GM19023 (cell line): ENCODE data around the gene PRRG3.
A peak's percentile ranks its signal among the peaks of the same experiment; 100 is the strongest.
"Not testable (repeated sequence)": the region's sequence is repeated elsewhere in the genome, so short reads cannot be mapped to it uniquely, and the experiment has no call there.

ENCODE experiments used
- ATAC-seq: cut with Tn5 transposase; IDR thresholded peaks from one replicate; pipeline ENCODE4 v1.9.1; 2021; ENCODE audit warnings: mild to moderate bottlenecking, moderate library complexity; ENCODE audit not compliant: unreplicated experiment

PRRG3 gene

DNA sequence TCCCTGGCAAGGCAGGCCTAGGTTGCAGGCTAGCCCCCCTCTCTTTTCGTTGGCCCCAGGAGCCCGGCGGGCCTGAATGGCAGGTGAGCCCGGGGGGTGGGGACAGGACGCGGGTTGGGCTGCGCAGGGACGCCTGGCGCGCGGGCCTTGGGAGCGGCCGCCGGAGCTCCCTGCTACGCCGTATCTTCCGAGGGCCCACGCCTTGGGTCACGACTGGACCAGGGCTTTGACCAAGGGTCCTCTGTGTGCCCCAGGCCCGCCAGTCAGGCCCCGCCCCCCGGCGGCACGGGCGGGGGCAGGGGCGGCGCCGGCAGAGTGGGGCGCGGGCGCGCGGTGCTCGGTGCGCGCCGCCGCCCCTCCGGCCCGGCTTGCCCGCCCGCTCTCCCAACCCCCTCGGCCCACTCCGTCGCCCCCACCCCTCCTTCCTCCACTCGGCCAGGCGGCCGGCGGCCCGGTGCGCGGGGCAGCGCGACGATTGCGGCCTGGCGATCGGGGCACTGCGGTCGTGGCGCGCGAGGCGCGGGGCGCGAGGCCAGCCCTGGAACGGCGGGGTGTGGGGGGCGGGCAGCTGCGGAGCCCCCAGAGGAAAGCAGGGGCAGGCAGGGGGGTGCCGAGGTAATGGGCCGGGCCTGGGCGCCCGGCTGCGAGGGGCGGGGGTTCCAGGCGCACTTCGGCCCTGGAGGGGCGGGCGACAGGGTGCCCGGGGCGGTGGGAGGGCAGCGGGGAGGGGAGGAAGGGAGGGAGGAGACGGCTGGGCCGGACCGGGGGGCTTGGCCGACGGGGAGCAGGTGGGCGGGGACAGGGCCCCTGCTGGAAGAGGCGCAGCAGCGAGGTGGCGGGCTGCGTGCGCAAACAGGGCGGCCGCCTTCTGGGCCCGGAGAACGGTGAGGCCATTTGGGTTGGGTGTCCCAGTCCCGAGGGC is at the start of gene PRRG3:
Gene PRRG3 (plus strand): TSS at position 798 of the 922 bp plus-strand sequence. CDS start 3,357 bp downstream, outside the sequence.
- no peak for ATAC-seq

GRCh38 chrX:151675121-151675746 is 20.0 kb upstream of the PRRG3 start:
- ATAC-seq = no peak

- ATAC-seq = no peak
These were observed 19.1 kb upstream of the PRRG3 start for GRCh38 chrX:151676196-151676595.

DNA sequence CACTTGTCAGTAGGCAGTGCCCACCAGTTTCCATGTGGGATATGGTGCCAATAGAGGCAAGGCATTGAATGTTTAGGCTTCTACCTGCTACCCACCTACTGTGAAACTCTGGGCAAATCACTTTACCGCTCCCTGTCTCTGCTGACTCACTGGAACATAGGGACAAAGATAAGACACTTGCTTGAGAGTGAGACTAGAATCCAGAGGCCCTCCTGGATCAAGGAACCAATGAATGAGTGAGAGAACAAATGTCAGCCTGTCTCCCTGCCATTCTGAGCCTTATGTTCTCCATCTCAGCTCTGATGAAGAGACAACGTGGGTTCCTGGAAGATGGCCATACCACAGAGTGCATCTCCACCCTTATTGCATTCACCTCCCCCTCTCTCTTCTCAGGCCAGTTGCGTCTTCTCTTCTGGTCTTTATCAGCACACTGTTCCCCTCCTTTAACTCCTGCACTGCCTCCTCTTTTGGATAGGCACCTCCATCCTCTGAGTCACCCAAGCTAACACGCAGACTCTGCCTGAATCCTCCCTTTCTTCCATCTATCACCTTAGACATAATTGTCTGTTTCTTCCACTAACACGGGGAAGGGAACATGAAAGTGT is 15.4 kb upstream of the PRRG3 start:
- ATAC-seq = no peak

DNA sequence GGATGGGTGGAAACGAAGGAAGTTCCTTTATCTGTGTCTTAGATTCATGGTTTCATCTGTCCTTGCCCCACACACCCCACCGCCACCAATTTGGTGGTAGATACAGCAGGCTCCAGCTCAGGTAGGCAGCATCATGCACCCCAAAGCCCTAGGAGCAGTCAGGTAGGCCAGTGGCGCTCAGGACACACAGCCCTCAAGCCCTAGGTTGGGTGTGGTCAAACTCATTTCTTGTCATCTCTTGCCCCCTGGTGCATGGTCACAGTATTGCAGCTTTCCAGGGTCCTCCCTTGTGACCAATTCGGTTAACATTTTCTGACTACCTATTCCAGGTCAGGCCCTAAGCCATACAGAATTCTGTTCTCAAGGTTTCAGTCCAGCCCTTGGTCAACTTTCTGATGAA is 14.5 kb upstream of the PRRG3 start:
- ATAC-seq = peak; percentile 95

- no peak for ATAC-seq
These were observed 7.6 kb upstream of the PRRG3 start for GRCh38 chrX:151687635-151688034.

DNA sequence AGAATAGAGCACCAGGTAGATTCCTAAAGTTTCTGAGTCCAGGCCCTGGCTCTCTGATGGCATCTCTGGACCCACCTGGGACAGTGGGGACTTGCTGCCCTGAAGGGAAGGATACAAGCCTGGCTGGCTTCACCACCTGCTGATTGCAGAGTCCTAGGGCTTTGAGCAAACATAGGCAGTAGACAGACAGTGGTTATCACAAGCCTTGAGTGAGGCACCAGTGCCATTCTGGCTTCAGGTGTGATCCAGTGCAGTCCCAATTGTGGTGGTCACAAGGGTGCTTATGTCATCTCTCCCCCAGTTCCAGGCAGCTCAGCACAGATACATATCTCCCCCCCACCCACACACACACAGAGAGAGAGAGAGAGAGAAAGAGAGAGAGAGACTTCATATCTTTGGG is 6.6 kb upstream of the PRRG3 start:
- no peak for ATAC-seq

- ATAC-seq = no peak
These were observed 2.4 kb upstream of the PRRG3 start for GRCh38 chrX:151692825-151693224.

DNA sequence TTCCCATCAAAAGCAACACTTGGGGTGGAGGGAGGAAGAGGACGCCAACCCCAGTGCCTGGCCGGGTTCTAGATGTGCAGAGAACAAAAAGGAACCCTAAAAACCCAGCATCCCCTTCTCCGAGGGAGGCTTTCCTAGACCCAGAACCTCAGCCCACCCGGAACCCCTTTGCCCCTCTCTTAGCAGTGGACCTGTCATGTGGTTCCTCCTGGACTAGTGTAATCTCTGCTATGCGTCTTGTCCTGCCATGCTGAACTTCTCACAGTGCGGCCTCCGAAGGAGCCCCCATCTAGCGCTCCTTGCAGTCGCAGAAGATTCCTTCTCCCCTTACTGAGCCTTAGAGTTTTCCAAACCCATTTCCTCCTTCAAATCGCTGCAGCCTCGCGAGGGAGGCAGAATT is 1.1 kb upstream of the PRRG3 start:
- no peak for ATAC-seq

- ATAC-seq = no peak
These were observed 504 bp downstream of the PRRG3 start for GRCh38 chrX:151695583-151696340.

DNA sequence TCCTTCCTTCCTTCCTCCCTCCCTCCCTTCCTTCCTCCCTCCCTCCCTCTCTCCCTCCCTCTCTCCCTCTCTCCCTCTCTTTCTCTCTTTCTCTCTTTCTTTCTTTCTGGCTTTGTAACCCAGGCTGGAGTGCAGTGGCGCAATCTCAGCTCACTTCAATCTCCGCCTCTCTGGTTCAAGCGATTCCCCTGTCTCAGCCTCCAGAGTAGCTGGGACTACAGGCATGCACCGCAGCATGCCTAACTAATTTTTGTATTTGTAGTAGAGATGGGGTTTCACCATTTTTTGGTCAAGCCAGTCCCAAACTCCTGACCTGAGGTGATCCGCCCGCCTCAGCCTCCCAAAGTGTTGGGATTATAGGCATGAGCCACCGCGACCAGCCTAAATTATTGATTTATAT is 1.8 kb downstream of the PRRG3 start:
- ATAC-seq = not testable (repeated sequence)

GRCh38 chrX:151697522-151697921 is 2.3 kb downstream of the PRRG3 start:
- ATAC-seq = no peak

DNA sequence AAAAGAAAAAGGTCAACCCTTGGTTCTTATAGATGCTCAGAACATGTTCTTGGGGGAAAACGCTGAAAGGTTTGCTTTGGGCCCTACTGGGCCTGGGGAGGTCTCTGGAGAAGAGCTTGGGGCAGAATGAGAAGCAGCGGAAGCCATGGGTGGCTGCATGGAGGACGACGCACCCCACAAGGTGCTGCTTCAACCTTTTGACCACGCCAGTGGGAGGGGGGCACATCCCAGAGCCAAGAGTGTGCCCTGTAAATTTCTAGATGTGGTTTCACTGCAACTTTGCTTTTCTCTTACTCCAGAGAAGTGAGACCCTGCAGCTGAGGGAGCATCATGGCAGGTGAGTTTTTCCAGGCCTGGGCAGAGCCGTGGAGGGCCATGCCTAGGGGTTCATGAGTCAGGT is 3.2 kb downstream of the PRRG3 start:
- ATAC-seq = no peak

DNA sequence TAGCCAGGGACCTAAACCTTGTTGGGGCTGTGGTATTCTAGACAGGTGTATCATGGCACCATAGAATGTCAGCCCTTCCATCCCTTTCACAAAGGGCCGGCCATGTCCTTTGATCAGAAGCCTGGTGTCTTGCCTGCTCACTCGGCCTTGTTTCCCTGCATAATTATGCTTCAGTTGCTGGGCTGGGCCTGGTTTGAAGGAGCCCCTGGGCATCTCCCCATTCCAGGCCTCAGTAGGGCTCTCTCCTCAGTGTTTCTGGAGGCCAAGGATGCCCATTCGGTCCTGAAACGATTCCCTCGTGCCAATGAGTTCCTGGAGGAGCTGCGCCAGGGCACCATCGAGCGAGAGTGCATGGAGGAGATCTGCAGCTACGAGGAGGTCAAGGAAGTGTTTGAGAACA is 4.5 kb downstream of the PRRG3 start:
- no peak for ATAC-seq

DNA sequence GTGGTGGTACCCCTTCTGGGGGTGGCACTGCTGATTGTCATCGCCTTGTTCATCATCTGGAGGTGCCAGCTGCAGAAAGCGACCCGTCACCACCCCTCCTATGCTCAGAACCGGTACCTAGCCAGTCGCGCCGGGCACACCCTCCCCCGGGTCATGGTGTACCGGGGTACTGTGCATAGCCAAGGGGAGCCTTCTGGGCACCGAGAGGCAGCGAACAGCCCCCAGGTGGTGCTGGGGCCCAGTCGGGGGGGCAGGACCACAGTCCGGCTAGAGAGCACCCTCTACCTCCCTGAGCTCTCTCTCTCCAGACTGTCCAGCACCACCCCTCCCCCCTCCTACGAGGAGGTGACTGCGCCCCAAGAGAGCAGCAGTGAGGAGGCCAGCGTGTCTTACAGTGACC is 5.3 kb downstream of the PRRG3 start:
- ATAC-seq = no peak

GRCh38 chrX:151701071-151701470 is 5.8 kb downstream of the PRRG3 start:
- ATAC-seq = no peak

- no peak for ATAC-seq
These were observed 6.3 kb downstream of the PRRG3 start for GRCh38 chrX:151701531-151701930.

DNA sequence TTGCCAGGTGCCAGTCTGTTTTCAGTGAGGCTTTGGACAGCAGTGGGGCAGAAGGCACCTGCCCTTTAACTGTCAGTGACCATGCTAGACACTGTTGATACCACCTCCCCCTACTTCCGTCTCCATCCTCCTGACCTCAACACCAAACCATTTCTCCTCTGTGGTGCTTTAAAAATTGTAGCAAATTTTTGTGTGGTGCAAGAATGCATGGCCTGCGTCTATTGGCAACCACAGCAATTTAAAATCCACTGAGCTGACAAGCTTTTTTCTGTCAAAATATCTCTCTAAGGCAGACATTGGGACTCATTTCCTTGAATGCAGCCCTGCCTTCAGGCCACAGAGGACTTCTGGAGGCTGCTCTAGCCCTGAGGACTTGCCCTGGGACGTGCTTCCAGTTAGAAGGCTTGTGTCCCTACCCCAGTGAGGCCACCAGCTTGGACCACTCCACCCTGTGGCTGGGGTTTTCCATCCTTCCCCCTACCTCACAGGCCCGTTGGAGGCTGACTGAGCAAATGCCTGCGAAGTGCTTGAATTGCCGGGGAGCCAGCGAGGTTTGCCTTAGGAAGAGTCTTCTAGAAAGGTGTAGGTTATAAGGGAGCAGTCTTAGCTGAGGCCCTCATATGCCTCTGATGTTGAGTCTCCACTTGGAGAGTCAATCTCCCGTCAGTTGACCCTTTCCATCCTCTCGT is 6.9 kb downstream of the PRRG3 start:
- no peak for ATAC-seq

GRCh38 chrX:151702741-151703340 is 7.6 kb downstream of the PRRG3 start:
- no peak for ATAC-seq

DNA sequence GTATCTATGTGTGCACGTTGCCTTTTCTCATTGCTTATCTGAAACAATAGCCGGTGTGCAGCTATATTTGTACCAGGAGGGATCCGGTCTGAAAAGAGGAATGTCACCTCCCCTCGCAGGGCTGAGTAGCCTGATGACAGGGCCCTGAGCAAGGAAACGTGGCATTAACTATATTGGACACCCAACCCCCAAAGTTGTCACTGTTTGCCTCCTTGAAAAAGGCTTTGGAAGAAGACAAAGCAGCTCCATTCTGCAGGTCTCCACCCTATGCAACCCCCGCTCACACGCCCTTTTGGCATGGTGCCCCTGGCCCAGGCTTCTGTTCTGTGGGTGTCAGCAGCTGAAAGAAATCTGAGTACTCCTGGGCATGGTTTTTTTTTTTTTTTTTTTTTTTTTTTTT is 8.2 kb downstream of the PRRG3 start:
- no peak for ATAC-seq
